ENCODE data around the gene CCNG2. TPM values are rescaled to one million over a fixed set of nuclear protein-coding genes. Genes with fewer than 3 reads are reported as not detected.

CCNG2 gene
- total and polyA plus RNA-seq, 2 of the 13 experiments (the other 11 are each of a cell fraction or from before 2014, with no cell fraction given) = 3.9 to 11.5 TPM

DNA sequence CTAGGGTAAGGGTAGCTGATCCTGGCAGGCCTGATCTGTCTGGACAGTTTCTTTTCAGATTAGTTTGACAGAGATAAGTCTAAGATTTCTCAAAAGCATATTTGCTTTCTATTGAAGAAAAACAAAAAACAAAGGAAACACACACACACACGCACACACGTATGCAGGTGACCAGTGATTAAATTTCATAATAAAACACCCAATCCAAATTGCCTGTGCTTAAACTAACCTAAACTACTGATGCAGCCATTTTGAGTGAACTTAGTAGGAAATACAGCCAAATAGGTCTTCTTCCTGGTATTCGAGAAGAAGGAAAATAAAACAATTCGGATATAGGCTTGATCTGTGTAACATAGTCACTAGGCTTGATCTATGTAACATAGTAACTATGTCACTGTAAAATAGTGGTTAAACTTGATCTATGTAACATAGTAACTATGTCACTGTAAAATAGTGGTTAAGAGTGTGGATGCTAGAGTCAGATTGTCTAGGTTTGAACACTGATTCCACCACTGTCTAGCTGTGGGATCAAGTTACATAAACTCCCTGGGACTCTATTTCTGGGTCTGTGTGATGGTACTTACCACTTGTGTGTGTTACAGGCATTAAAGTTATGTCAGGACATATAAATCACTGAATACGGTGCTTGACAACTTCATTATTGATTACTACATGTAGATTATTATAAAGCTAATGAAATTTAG is 9.8 kb upstream of the CCNG2 start:
- Histone ChIP-seq H3K36me3 (replicated peaks in 1 of 2; ENCODE audit: control insufficient read depth in 1 of 2, insufficient read depth in 2 of 2, low read length in 2 of 2) (no peaks in the 10 kb centered on the region), H3K4me1 (ENCODE audit: insufficient read depth, low read length) (no peaks in the 10 kb centered on the region), H3K79me2 (ENCODE audit: insufficient read depth, low read length) (no peaks in the 10 kb centered on the region), H3K9me3 (ENCODE audit: low read length) (no peaks in the 10 kb centered on the region), H3K4me2 (ENCODE audit: low read depth, low read length) (no peak overlapping the region), H3K9ac (ENCODE audit: insufficient read depth, low read depth, low read length) (no peak overlapping the region), H4K20me1 (ENCODE audit: insufficient read depth, low read length) (no peaks in the 10 kb centered on the region), H3K27ac (ENCODE audit: extremely low read length, insufficient read depth, low read length) (no peak overlapping the region), H2AFZ (ENCODE audit: low read length) (no peak overlapping the region), H3K27me3 (ENCODE audit: control insufficient read depth in 1 of 2, insufficient read depth in 2 of 2, low read length in 2 of 2) (peaks cover 0 to 2% of the 10 kb centered on the region in 2 experiments; a peak in 1 of 5 replicates), H3K4me3 (replicated peaks in 1 of 3; ENCODE audit: insufficient read depth in 1 of 3, low read depth in 2 of 3, low read length in 3 of 3) (no peak overlapping the region)
- ChIA-PET CTCF (ENCODE audit: low intra/inter-chr PET ratio, low total read pairs) (no interaction called here), POLR2A (no interaction called here)
- intact Hi-C loops (cut with micrococcal nuclease; ENCODE audit: unreplicated experiment) = no loop called here
- in situ Hi-C loops (cut with HindIII; ENCODE audit: extremely low pct_ligation_motif_present, low pct_unique_long_range_greater_than_20kb) = no loop called here
- ATAC-seq (no peak), FAIRE-seq (no peak), DNase-seq (ENCODE audit: low spot score) (no peak)
- TF ChIP-seq RNF219 (CRISPR knock-in tag; IDR thresholded peaks at IDR 0.05) (no peak), KMT2A (CRISPR knock-in tag; IDR thresholded peaks at IDR 0.05) (no peak), JUNB (CRISPR knock-in tag; IDR thresholded peaks at IDR 0.05; ENCODE audit: borderline replicate concordance) (no peak), MXD3 (CRISPR knock-in tag; IDR thresholded peaks at IDR 0.05) (no peak), ARID2 (CRISPR knock-in tag; IDR thresholded peaks at IDR 0.05; ENCODE audit: borderline replicate concordance) (no peak), NFYC (CRISPR knock-in tag; IDR thresholded peaks at IDR 0.05) (no peak)
- 38% methylated on average over 5 of the region's 5 CpGs for WGBS (ENCODE audit: low lambda C conversion rate)
- no TSS peak for BruUV-seq (replicated peaks)

Data from HepG2 (cell line).